H7 (cell line): ENCODE measurements around the gene GFM1. TPM values are rescaled to one million over a fixed set of nuclear protein-coding genes. Genes with fewer than 3 reads are reported as not detected.

ENCODE experiments used
- total RNA-seq: library from RNA; depleted of rRNA; stranded (reverse); fragments of >200 nt; shearing (Covaris generic); gene quantifications from 2 replicates; pipeline ENCODE4 v1.2.3, GENCODE V29; 2014; rRNA removed

Gene GFM1
- total RNA-seq, 1 experiment from 2014 or later: 42.9 TPM

Other genes starting within 250 kb of the GFM1 start
- 19.6 and 19.8 TPM in 2 replicates for gene MLF1, start 73.3 kb upstream of the GFM1 start, total RNA-seq
- 2.9 and 7.8 TPM in 2 replicates for gene LXN, start 28.1 kb downstream of the GFM1 start, total RNA-seq
- not detected in 2 replicates for gene RARRES1, start 87.9 kb downstream of the GFM1 start, total RNA-seq
- gene MFSD1, start 157.5 kb downstream of the GFM1 start, total RNA-seq: 9.3 and 11.2 TPM in 2 replicates